HEK293 (cell line): Measurements from ENCODE around the gene PRSS22.

Source experiments
- HOXA7 ChIP-seq: sonication (generic); formaldehyde crosslinking; IDR thresholded peaks from 2 replicates; pipeline ENCODE4 v1.8.1; 2022; ENCODE audit warnings: missing genetic modification reagents, borderline replicate concordance
- KLF1 ChIP-seq: fragments of 450-650 bp; formaldehyde crosslinking; IDR thresholded peaks from 2 replicates; pipeline ENCODE4 v1.5.1; 2016; ENCODE audit warnings: missing biosample characterization, missing genetic modification characterization
- OSR2 ChIP-seq: fragments of 450-650 bp; formaldehyde crosslinking; IDR thresholded peaks from 2 replicates; pipeline ENCODE4 v1.5.1; 2016; ENCODE audit warnings: missing biosample characterization, missing genetic modification characterization
- REPIN1 ChIP-seq: fragments of 450-650 bp; formaldehyde crosslinking; IDR thresholded peaks from 2 replicates; pipeline ENCODE4 v1.5.1; 2017; ENCODE audit warnings: missing biosample characterization, missing genetic modification characterization, low read depth
- ZBTB1 ChIP-seq: fragments of 450-650 bp; formaldehyde crosslinking; IDR thresholded peaks from 2 replicates; pipeline ENCODE4 v1.5.1; 2016; ENCODE audit warnings: missing biosample characterization, missing genetic modification characterization
- ZBTB20 ChIP-seq: fragments of 450-650 bp; formaldehyde crosslinking; IDR thresholded peaks from 2 replicates; pipeline ENCODE4 v1.5.1; 2016; ENCODE audit warnings: missing biosample characterization, missing genetic modification characterization
- ZBTB21 ChIP-seq: fragments of 450-650 bp; formaldehyde crosslinking; IDR thresholded peaks from 2 replicates; pipeline ENCODE4 v1.5.1; 2017; ENCODE audit warnings: missing biosample characterization, missing genetic modification characterization
- ZBTB48 ChIP-seq: fragments of 450-650 bp; formaldehyde crosslinking; IDR thresholded peaks from 2 replicates; pipeline ENCODE4 v1.5.1; 2016; ENCODE audit warnings: missing biosample characterization, missing genetic modification characterization
- ZNF121 ChIP-seq: fragments of 450-650 bp; formaldehyde crosslinking; IDR thresholded peaks from 2 replicates; pipeline ENCODE4 v1.5.1; 2016; ENCODE audit warnings: missing biosample characterization, missing genetic modification characterization
- ZNF132 ChIP-seq: fragments of 450-650 bp; formaldehyde crosslinking; IDR thresholded peaks from 2 replicates; pipeline ENCODE4 v1.5.1; 2017; ENCODE audit warnings: missing biosample characterization, missing genetic modification characterization, borderline replicate concordance
- ZNF133 ChIP-seq: fragments of 450-650 bp; formaldehyde crosslinking; IDR thresholded peaks from 2 replicates; pipeline ENCODE4 v1.5.1; 2016; ENCODE audit warnings: missing biosample characterization, missing genetic modification characterization
- ZNF155 ChIP-seq: fragments of 450-650 bp; formaldehyde crosslinking; IDR thresholded peaks from 2 replicates; pipeline ENCODE4 v1.5.1; 2016; ENCODE audit warnings: missing biosample characterization, missing genetic modification characterization
- ZNF19 ChIP-seq: fragments of 450-650 bp; formaldehyde crosslinking; IDR thresholded peaks from 2 replicates; pipeline ENCODE4; 2016; ENCODE audit warnings: missing biosample characterization, missing genetic modification characterization, low read depth
- ZNF2 ChIP-seq: fragments of 450-650 bp; formaldehyde crosslinking; IDR thresholded peaks from 2 replicates; pipeline ENCODE4 v1.5.1; 2016; ENCODE audit warnings: missing biosample characterization, missing genetic modification characterization
- ZNF341 ChIP-seq: fragments of 450-650 bp; formaldehyde crosslinking; IDR thresholded peaks from 2 replicates; pipeline ENCODE4; 2016; ENCODE audit warnings: low read depth, missing biosample characterization, missing genetic modification characterization
- ZNF350 ChIP-seq: fragments of 450-650 bp; formaldehyde crosslinking; IDR thresholded peaks from 2 replicates; pipeline ENCODE4 v1.5.0; 2017; ENCODE audit warnings: missing biosample characterization, mild to moderate bottlenecking, missing genetic modification characterization
- ZNF354C ChIP-seq: fragments of 450-650 bp; formaldehyde crosslinking; IDR thresholded peaks from 2 replicates; pipeline ENCODE4 v1.5.1; 2016; ENCODE audit warnings: missing biosample characterization, missing genetic modification characterization, low read depth, borderline replicate concordance
- ZNF398 ChIP-seq: fragments of 450-650 bp; formaldehyde crosslinking; IDR thresholded peaks from 2 replicates; pipeline ENCODE4 v1.5.1; 2017; ENCODE audit warnings: missing biosample characterization, missing genetic modification characterization
- ZNF501 ChIP-seq: fragments of 450-650 bp; formaldehyde crosslinking; IDR thresholded peaks from 2 replicates; pipeline ENCODE4 v1.5.1; 2016; ENCODE audit warnings: missing biosample characterization, missing genetic modification characterization
- ZNF513 ChIP-seq: fragments of 450-650 bp; IDR thresholded peaks from 2 replicates; pipeline ENCODE4 v1.5.1; 2018; ENCODE audit warnings: missing biosample characterization, missing genetic modification characterization
- ZNF544 ChIP-seq: fragments of 450-650 bp; formaldehyde crosslinking; IDR thresholded peaks from 2 replicates; pipeline ENCODE4 v1.5.0; 2017; ENCODE audit warnings: missing biosample characterization, missing genetic modification characterization
- ZNF561 ChIP-seq: fragments of 450-650 bp; IDR thresholded peaks from 2 replicates; pipeline ENCODE4 v1.5.1; 2018; ENCODE audit warnings: missing biosample characterization, missing genetic modification characterization, borderline replicate concordance
- ZNF600 ChIP-seq: fragments of 450-650 bp; formaldehyde crosslinking; IDR thresholded peaks from 2 replicates; pipeline ENCODE4 v1.5.1; 2016; ENCODE audit warnings: missing biosample characterization, missing genetic modification characterization
- ZNF629 ChIP-seq: fragments of 450-650 bp; formaldehyde crosslinking; IDR thresholded peaks from 2 replicates; pipeline ENCODE4 v1.5.1; 2017; ENCODE audit warnings: missing biosample characterization, missing genetic modification characterization
- ZNF843 ChIP-seq: fragments of 450-650 bp; formaldehyde crosslinking; IDR thresholded peaks from 2 replicates; pipeline ENCODE4 v1.5.1; 2016; ENCODE audit warnings: missing biosample characterization, missing genetic modification characterization
- ZSCAN23 ChIP-seq: fragments of 450-650 bp; formaldehyde crosslinking; IDR thresholded peaks from 2 replicates; pipeline ENCODE4 v1.5.1; 2016; ENCODE audit warnings: missing biosample characterization, missing genetic modification characterization
- TF ChIP-seq, protein P1 (sequence below): fragments of 450-650 bp; formaldehyde crosslinking; IDR thresholded peaks from 2 replicates; pipeline ENCODE4 v1.5.1; 2016; ENCODE audit warnings: missing biosample characterization, missing genetic modification characterization
- TF ChIP-seq, protein P2 (sequence below): fragments of 450-650 bp; formaldehyde crosslinking; IDR thresholded peaks from 2 replicates; pipeline ENCODE4 v1.5.1; 2016; ENCODE audit warnings: missing biosample characterization, missing genetic modification characterization
- TF ChIP-seq, protein P3 (sequence below): IDR thresholded peaks from 2 replicates; pipeline ENCODE4 v1.6.1; 2011; ENCODE audit warnings: mild to moderate bottlenecking, low read depth, low read length, borderline replicate concordance
- TF ChIP-seq, protein P4 (sequence below): fragments of 450-650 bp; formaldehyde crosslinking; IDR thresholded peaks from 2 replicates; pipeline ENCODE4 v1.5.1; 2017; ENCODE audit warnings: missing biosample characterization, missing genetic modification characterization

PRSS22 gene

GRCh38 chr16:2835638-2836493 is 22.1 kb downstream of the PRSS22 start (continued):
- TF ChIP-seq ZNF513: no peak
- no peak for TF ChIP-seq ZNF132 (tag by site-specific recombination)
- no peak for TF ChIP-seq ZNF843 (tag by site-specific recombination)
- peak; percentile 65 for TF ChIP-seq ZNF398 (tag by site-specific recombination)
- no peak; the same call in 1 of the 2 replicates for TF ChIP-seq ZSCAN23 (tag by site-specific recombination)
- no peak for TF ChIP-seq ZNF19 (tag by site-specific recombination)
- TF ChIP-seq, protein P1, sequence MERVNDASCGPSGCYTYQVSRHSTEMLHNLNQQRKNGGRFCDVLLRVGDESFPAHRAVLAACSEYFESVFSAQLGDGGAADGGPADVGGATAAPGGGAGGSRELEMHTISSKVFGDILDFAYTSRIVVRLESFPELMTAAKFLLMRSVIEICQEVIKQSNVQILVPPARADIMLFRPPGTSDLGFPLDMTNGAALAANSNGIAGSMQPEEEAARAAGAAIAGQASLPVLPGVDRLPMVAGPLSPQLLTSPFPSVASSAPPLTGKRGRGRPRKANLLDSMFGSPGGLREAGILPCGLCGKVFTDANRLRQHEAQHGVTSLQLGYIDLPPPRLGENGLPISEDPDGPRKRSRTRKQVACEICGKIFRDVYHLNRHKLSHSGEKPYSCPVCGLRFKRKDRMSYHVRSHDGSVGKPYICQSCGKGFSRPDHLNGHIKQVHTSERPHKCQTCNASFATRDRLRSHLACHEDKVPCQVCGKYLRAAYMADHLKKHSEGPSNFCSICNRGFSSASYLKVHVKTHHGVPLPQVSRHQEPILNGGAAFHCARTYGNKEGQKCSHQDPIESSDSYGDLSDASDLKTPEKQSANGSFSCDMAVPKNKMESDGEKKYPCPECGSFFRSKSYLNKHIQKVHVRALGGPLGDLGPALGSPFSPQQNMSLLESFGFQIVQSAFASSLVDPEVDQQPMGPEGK (tag by site-specific recombination): peak; percentile 71
- TF ChIP-seq ZNF121 (tag by site-specific recombination): no peak
- no peak for TF ChIP-seq HOXA7 (CRISPR knock-in tag)
- TF ChIP-seq, protein P2, sequence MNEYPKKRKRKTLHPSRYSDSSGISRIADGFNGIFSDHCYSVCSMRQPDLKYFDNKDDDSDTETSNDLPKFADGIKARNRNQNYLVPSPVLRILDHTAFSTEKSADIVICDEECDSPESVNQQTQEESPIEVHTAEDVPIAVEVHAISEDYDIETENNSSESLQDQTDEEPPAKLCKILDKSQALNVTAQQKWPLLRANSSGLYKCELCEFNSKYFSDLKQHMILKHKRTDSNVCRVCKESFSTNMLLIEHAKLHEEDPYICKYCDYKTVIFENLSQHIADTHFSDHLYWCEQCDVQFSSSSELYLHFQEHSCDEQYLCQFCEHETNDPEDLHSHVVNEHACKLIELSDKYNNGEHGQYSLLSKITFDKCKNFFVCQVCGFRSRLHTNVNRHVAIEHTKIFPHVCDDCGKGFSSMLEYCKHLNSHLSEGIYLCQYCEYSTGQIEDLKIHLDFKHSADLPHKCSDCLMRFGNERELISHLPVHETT (tag by site-specific recombination): 0 out of 2 replicates have a peak, but pooled peaks have one; percentile 29
- TF ChIP-seq KLF1 (tag by site-specific recombination): no peak
- TF ChIP-seq ZNF600 (tag by site-specific recombination): peak; percentile 99
- no peak for TF ChIP-seq OSR2
- TF ChIP-seq, protein P3, sequence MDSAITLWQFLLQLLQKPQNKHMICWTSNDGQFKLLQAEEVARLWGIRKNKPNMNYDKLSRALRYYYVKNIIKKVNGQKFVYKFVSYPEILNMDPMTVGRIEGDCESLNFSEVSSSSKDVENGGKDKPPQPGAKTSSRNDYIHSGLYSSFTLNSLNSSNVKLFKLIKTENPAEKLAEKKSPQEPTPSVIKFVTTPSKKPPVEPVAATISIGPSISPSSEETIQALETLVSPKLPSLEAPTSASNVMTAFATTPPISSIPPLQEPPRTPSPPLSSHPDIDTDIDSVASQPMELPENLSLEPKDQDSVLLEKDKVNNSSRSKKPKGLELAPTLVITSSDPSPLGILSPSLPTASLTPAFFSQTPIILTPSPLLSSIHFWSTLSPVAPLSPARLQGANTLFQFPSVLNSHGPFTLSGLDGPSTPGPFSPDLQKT: no peak
- TF ChIP-seq, protein P4, sequence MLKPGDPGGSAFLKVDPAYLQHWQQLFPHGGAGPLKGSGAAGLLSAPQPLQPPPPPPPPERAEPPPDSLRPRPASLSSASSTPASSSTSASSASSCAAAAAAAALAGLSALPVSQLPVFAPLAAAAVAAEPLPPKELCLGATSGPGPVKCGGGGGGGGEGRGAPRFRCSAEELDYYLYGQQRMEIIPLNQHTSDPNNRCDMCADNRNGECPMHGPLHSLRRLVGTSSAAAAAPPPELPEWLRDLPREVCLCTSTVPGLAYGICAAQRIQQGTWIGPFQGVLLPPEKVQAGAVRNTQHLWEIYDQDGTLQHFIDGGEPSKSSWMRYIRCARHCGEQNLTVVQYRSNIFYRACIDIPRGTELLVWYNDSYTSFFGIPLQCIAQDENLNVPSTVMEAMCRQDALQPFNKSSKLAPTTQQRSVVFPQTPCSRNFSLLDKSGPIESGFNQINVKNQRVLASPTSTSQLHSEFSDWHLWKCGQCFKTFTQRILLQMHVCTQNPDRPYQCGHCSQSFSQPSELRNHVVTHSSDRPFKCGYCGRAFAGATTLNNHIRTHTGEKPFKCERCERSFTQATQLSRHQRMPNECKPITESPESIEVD (tag by site-specific recombination): no peak
- no peak for TF ChIP-seq ZNF350 (tag by site-specific recombination)
- TF ChIP-seq ZNF501: no peak
- TF ChIP-seq REPIN1 (tag by site-specific recombination): no peak
- TF ChIP-seq ZNF155: no peak
- no peak for TF ChIP-seq ZBTB1 (tag by site-specific recombination)
- TF ChIP-seq ZBTB48 (tag by site-specific recombination): no peak
- no peak for TF ChIP-seq ZBTB20
- no peak for TF ChIP-seq ZNF341
- no peak for TF ChIP-seq ZNF354C (tag by site-specific recombination)
- no peak; the same call in 1 of the 2 replicates for TF ChIP-seq ZBTB21 (tag by site-specific recombination)
- no peak for TF ChIP-seq ZNF561 (tag by site-specific recombination)
- TF ChIP-seq ZNF2 (tag by site-specific recombination): no peak
- peak; percentile 86 for TF ChIP-seq ZNF629 (tag by site-specific recombination)
- no peak for TF ChIP-seq ZNF544
- TF ChIP-seq ZNF133 (tag by site-specific recombination): no peak
